HG03175 (cell line): ENCODE results near the gene ACKR2.

Experiments
- ATAC-seq: cut with Tn5 transposase; IDR thresholded peaks from one replicate; pipeline ENCODE4 v1.9.1; 2021; ENCODE audit warnings: mild to moderate bottlenecking, moderate library complexity; ENCODE audit not compliant: unreplicated experiment

ACKR2 gene

GRCh38 chr3:42884324-42884723 is 75.1 kb downstream of the ACKR2 start:
- ATAC-seq = no peak

GRCh38 chr3:42886294-42886822 is 77.1 kb downstream of the ACKR2 start:
- no peak for ATAC-seq

- no peak for ATAC-seq
Observed at GRCh38 chr3:42887084-42887483, 77.8 kb downstream of the ACKR2 start.

GRCh38 chr3:42891042-42891441 is 81.8 kb downstream of the ACKR2 start:
- ATAC-seq = no peak

GRCh38 chr3:42892169-42892568 is 82.9 kb downstream of the ACKR2 start:
- no peak for ATAC-seq

- ATAC-seq = no peak
Observed at GRCh38 chr3:42892807-42893206, 83.6 kb downstream of the ACKR2 start.

GRCh38 chr3:42894698-42895579 is 85.7 kb downstream of the ACKR2 start:
- ATAC-seq = no peak

- ATAC-seq = no peak
Observed at GRCh38 chr3:42895580-42895868, 86.3 kb downstream of the ACKR2 start.

GRCh38 chr3:42898896-42899675 is 89.8 kb downstream of the ACKR2 start:
- no peak for ATAC-seq

- no peak for ATAC-seq
Observed at GRCh38 chr3:42900226-42901072, 91.2 kb downstream of the ACKR2 start.

- no peak for ATAC-seq
Observed at GRCh38 chr3:42901073-42901415, 91.8 kb downstream of the ACKR2 start.

- no peak for ATAC-seq
Observed at GRCh38 chr3:42902257-42902656, 93.0 kb downstream of the ACKR2 start.

- ATAC-seq = no peak
Observed at GRCh38 chr3:42904076-42904475, 94.8 kb downstream of the ACKR2 start.

- ATAC-seq = no peak
Observed at GRCh38 chr3:42905740-42906069, 96.5 kb downstream of the ACKR2 start.

- no peak for ATAC-seq
Observed at GRCh38 chr3:42906070-42906847, 97.0 kb downstream of the ACKR2 start, which contains the start of gene ZNF662. Gene ZNF662, plus strand, starts transcription at chr3:42906142. Its CDS starts 1,973 bp downstream, at chr3:42908115.

GRCh38 chr3:42906848-42907183 is 97.6 kb downstream of the ACKR2 start:
- ATAC-seq = no peak

- ATAC-seq = no peak
Observed at GRCh38 chr3:42908675-42909074, 99.4 kb downstream of the ACKR2 start.

GRCh38 chr3:42911551-42911950 is 102.3 kb downstream of the ACKR2 start:
- no peak for ATAC-seq

- no peak for ATAC-seq
Observed at GRCh38 chr3:42914771-42915515, 105.7 kb downstream of the ACKR2 start.
